ENCODE data around the gene EMD. TPM values are rescaled to one million over a fixed set of nuclear protein-coding genes. Genes with fewer than 3 reads are reported as not detected.
A peak's percentile ranks its signal among the peaks of the same experiment; 100 is the strongest.

EMD gene
- total RNA-seq, 1 donor from 2014 or later = 91.7 TPM

DNA sequence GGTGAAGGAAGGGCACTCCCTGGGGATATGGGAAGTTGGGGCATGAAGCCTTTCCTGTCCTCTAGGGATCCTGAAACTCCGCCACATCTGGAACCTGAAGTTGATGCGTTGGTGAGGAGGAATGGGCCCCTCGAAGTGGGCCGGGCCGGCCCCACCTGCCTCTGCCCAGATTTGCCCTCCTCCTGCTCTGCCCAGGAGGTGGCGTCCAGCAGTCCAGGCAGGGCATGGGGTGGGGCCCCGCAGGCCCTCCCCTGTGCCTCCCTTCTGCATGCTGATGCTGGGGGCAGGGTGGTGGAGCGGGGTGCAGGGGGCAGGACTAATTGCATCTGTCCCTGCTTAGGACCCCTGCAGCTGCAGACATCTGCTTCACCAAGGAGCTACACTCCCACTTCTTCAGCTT lies 34.0 kb downstream of the EMD start:
- H3K9me3 Mint-ChIP-seq = no peaks in the 10 kb centered on the region
- H3K36me3 Mint-ChIP-seq (ENCODE audit: low read depth) = peaks cover 12% of the 10 kb centered on the region
- intact Hi-C loops (cut with micrococcal nuclease) = no loop called here
- H3K27ac Mint-ChIP-seq = no peak overlapping the region
- H3K4me1 Mint-ChIP-seq = peaks cover 11% of the 10 kb centered on the region
- no peaks in the 10 kb centered on the region for H3K27me3 Mint-ChIP-seq
- H3K4me3 Mint-ChIP-seq = peak overlapping the region; percentile 84
- DNase-seq = no peak

DNA sequence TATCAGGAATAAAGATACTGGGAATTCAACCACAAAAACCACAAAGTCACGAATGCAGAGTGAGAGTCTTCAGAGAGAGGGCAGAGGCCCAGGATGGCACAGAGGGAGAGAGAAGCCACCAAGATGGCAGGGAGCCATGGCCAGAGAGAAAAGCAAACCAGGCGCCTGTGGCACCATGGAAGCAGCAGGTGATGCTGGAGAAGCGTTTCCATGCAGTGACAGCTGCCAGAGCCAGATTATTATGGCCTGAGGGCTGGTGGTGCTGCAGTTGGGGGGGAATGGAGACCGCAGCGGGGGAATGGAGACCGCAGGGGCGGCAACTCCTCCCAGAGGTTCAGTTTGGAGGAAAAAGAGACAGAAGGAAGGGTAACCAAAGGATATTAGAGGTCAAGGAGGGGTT lies 38.1 kb downstream of the EMD start:
- no peak overlapping the region for H3K27ac Mint-ChIP-seq
- no peaks in the 10 kb centered on the region for H3K9me3 Mint-ChIP-seq
- H3K4me1 Mint-ChIP-seq = peaks cover 5% of the 10 kb centered on the region
- peaks cover 15% of the 10 kb centered on the region for H3K36me3 Mint-ChIP-seq (ENCODE audit: low read depth)
- no peaks in the 10 kb centered on the region for H3K27me3 Mint-ChIP-seq
- no peak overlapping the region for H3K4me3 Mint-ChIP-seq
- no peak for DNase-seq
- intact Hi-C loops (cut with micrococcal nuclease) = no loop called here

DNA sequence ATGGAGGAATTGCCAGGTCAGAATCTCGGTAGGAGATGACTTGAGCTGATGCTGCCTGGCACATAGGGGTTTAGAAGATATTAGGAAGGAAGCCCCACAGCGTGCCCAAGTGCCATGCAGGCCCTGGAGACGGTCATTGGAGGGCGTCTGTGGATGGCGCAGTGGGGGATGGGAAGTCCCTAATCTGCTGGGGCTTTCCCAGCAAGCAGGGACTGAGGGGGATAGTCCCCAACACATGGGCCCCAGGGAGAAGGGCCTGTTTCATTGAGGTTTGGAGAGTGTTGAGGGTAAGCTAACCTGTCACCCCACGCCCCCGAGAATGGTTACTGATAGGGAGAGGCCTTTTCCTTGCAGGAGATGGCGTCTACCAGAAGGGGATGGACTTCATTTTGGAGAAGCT lies 40.1 kb downstream of the EMD start:
- Mint-ChIP-seq H3K36me3 (ENCODE audit: low read depth) (peaks cover 13% of the 10 kb centered on the region), H3K9me3 (no peaks in the 10 kb centered on the region)

DNA sequence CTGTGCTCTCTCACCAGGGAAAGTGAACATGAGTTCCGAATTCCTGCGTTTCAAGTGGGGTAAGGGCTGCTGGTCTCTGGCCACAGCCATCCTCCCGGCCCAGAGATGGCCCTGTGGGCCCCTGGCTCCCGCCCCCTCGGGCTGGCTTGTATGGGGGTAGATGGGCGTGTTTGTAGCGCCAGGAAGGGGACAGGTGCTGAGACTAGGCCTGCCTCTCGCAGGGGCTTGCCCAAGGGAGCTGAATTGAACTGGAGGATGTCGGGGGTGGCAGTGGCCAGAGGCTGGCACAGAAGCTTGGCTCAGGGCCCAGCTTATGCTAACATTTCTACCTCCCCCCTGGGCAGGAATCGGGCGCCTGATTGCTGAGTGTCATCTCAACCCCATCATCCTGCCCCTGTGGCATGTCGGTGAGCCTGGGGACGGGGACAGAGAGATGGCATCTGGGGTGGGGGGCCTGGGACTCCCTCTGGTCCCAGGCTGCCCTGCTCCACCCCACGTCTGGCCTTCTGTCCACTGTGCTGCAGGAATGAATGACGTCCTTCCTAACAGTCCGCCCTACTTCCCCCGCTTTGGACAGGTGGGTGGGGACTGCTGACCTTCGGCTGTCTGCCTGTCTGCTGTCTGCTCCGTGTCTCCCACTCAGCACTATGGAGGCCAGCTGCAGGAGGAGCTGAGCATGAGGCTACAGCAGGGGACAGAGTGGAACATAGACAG lies 40.8 kb downstream of the EMD start:
- Mint-ChIP-seq H3K4me1 (peaks cover 4% of the 10 kb centered on the region), H3K4me3 (no peak overlapping the region), H3K27ac (no peak overlapping the region), H3K36me3 (ENCODE audit: low read depth) (peaks cover 13% of the 10 kb centered on the region), H3K9me3 (no peaks in the 10 kb centered on the region), H3K27me3 (no peaks in the 10 kb centered on the region)
- intact Hi-C loops (cut with micrococcal nuclease) = no loop called here
- DNase-seq = no peak

More for the DNA sequence above, 40.1 kb downstream of the EMD start:
- intact Hi-C loops (cut with micrococcal nuclease) = no loop called here
- no peak overlapping the region for H3K27ac Mint-ChIP-seq
- peaks cover 2% of the 10 kb centered on the region for H3K4me1 Mint-ChIP-seq
- no peak for DNase-seq
- no peaks in the 10 kb centered on the region for H3K27me3 Mint-ChIP-seq
- H3K4me3 Mint-ChIP-seq = no peak overlapping the region

DNA sequence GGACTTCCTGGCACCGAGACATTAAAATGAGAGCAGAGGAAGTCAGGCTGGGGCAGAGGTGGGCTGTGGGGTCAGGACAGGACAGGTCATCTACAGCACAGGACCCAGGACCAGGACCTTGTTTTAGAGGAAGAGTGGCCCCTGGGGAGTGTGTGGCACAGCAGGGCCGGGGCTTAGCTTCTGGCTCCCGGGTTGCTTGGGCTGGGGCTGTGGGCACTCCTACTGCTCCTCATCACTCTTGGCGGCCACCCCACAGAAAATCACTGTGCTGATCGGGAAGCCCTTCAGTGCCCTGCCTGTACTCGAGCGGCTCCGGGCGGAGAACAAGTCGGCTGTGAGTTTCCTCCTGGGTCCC lies 41.3 kb downstream of the EMD start:
- Mint-ChIP-seq H3K27me3 (no peaks in the 10 kb centered on the region), H3K4me3 (no peak overlapping the region), H3K27ac (no peak overlapping the region), H3K4me1 (peaks cover 4% of the 10 kb centered on the region), H3K36me3 (ENCODE audit: low read depth) (peaks cover 9% of the 10 kb centered on the region), H3K9me3 (no peaks in the 10 kb centered on the region)
- DNase-seq = no peak
- intact Hi-C loops (cut with micrococcal nuclease) = no loop called here

DNA sequence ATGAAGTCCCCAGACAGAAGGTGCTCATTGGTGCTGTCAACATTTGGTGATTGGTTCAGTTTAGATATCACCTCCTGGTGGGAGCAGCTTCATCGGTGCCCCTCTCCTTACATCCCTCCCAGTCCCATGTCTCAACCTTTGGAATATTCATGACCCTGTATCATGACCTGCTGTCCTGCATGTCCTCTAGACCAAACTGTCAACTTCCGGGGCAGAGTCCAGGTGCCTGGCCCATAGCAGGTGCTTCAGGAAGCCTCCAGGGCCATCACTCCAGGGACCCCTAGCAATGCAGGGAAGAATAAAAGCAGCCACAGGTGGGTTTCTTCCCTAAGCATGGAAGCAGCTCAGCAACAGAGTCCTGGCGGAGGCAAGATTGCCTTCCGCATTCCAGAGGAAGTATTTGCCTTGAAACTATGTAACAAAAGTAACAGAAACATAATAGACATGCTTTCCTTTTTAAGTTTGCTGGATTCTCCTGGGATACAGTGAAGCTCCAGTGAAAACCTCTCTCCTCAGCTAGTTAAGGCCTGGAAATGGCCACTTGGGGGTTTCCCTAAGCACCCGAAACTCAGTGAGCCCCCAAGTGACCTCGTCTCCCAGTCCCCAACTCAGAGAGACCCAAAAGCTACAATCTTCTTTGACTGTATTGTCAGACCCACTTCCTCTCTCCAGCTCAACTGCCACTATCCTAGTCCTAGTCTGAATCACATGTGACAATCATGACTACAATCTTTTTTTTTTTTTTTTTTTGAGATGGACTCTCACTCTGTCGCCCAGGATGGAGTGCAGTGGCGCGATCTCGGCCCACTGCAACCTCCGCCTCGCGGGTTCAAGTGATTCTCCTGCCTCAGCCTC lies 48.0 kb downstream of the EMD start:
- intact Hi-C loops (cut with micrococcal nuclease) = no loop called here
- H3K4me1 Mint-ChIP-seq = peaks cover 25% of the 10 kb centered on the region
- DNase-seq = no peak
- H3K4me3 Mint-ChIP-seq = peak overlapping the region; percentile 84
- no peaks in the 10 kb centered on the region for H3K27me3 Mint-ChIP-seq
- peaks cover 6% of the 10 kb centered on the region for H3K36me3 Mint-ChIP-seq (ENCODE audit: low read depth)
- no peaks in the 10 kb centered on the region for H3K9me3 Mint-ChIP-seq
- H3K27ac Mint-ChIP-seq = no peak overlapping the region

DNA sequence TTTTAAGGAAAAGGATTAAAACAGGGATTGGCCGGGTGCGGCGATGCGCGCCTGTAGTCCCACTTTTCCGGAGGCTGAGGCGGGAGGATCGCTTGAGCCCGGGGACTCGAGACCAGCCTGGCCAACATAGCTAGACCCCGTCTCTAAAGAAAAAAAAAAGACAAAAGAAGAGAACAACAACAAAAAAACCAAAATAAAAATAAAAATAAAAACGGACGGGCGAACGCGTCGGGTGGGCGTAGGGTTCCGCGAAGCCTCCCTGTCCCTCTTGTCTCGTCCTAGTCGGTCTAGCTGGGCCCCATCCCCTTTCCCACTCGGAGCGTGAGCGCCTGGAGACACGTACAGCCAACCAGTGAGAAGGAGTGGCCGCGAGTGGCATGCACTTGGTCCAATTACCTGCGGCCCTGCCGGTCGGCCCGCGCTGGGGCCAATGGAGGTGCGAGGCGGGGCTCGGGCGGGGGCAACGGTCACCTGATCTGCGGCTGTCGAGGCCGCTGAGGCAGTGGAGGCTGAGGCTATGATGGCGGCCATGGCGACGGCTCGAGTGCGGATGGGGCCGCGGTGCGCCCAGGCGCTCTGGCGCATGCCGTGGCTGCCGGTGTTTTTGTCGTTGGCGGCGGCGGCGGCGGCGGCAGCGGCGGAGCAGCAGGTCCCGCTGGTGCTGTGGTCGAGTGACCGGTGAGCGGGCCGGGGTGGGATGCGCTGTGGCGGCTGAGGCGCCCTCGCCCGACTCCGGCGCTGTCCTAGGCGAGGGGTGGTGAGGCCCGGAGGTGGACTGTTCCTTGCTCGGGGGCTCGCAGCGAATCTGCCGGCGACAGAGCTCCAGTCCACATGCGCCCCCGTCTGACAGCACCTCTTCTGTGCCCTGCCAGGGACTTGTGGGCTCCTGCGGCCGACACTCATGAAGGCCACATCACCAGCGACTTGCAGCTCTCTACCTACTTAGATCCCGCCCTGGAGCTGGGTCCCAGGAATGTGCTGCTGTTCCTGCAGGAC lies 49.4 kb downstream of the EMD start, which contains the start of gene ATP6AP1:
Gene ATP6AP1 (plus strand): TSS at position 502 of the 996 bp plus-strand sequence. CDS start 16 bp downstream, at position 518.
- H3K27ac Mint-ChIP-seq = peak within 1 kb of the TSS; percentile 75
- no peaks in the 10 kb centered on the region for H3K9me3 Mint-ChIP-seq
- peak; percentile 96 for DNase-seq
- H3K27me3 Mint-ChIP-seq = no peaks in the 10 kb centered on the region
- H3K36me3 Mint-ChIP-seq (ENCODE audit: low read depth) = peaks cover 13% of the 10 kb centered on the region
- intact Hi-C loops (cut with micrococcal nuclease) = loop anchor here (1.0 kb wide), 1 partner anchor 16 kb away; no protein-coding TSS in a partner anchor
- H3K4me1 Mint-ChIP-seq = peaks cover 25% of the 10 kb centered on the region
- peak within 1 kb of the TSS; percentile 84 for H3K4me3 Mint-ChIP-seq

DNA sequence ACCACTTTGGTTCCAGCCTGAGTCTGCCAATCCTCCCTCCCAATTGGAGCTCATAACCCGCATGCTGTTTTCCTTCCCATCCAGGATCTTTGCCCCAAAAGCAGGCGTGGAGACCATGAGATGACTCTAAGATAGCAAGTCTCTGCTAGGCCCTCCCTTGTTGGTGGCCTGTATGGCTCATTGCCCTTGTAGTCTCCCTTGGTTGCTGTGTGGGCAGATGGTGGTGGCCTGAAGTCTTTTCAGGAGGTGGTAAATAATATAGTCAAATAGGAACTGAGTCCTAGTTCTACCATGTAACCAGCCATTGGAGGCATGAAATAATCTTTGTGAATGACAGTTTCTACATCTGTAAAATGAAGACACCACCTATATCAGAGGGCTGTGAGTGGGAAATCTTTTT lies 50.6 kb downstream of the EMD start:
- DNase-seq = no peak
- Mint-ChIP-seq H3K27me3 (no peaks in the 10 kb centered on the region), H3K9me3 (no peaks in the 10 kb centered on the region), H3K4me3 (peak overlapping the region; percentile 84), H3K27ac (peak overlapping the region; percentile 73), H3K4me1 (peaks cover 21% of the 10 kb centered on the region), H3K36me3 (ENCODE audit: low read depth) (peaks cover 15% of the 10 kb centered on the region)
- intact Hi-C loops (cut with micrococcal nuclease) = no loop called here

DNA sequence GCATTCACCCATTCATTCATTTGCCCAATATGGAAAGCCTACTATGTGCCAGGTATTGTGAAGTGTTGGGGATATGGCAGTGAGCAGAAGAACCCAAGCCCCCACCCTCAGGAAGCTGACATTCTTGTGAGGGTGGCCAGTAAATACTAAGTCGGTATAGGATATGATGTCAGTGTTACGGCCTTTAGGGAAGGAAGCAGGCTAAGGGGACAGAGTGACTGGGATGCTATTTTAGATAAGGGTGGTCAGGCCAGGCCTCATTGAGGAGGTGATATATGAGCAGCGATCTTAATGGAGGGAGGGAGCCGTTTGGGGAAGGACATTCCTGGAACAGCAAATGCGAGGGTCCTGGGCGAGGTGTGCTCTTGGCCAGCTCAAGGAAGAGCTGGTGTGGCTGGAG lies 51.4 kb downstream of the EMD start:
- Mint-ChIP-seq H3K27ac (peak overlapping the region; percentile 81), H3K36me3 (ENCODE audit: low read depth) (peaks cover 15% of the 10 kb centered on the region), H3K4me1 (peaks cover 21% of the 10 kb centered on the region), H3K27me3 (no peaks in the 10 kb centered on the region), H3K9me3 (no peaks in the 10 kb centered on the region), H3K4me3 (no peak overlapping the region)
- intact Hi-C loops (cut with micrococcal nuclease) = no loop called here
- DNase-seq = no peak

DNA sequence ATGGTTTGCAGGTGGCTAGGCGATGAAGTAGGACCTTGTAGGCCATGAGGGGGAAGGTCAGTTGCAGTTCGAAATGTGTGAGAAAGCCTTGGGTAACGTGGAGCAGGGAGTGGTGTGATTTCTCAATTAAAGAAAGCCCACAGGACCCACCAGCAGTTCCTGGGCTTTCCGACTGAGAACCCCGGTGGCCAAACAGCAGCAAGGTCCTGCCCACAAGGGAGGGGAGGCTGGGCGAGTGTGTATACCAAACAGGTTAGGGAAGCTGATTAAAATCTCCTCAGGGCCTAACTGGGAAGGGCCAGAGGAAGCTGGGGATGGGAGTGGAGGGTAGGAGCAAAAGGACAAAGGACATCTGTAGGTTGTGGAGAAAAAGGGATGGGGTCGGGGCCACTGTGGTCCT lies 51.8 kb downstream of the EMD start:
- intact Hi-C loops (cut with micrococcal nuclease) = no loop called here
- DNase-seq = no peak
- H3K4me3 Mint-ChIP-seq = no peak overlapping the region
- no peaks in the 10 kb centered on the region for H3K27me3 Mint-ChIP-seq
- H3K27ac Mint-ChIP-seq = peak overlapping the region; percentile 81
- peaks cover 19% of the 10 kb centered on the region for H3K36me3 Mint-ChIP-seq (ENCODE audit: low read depth)
- H3K9me3 Mint-ChIP-seq = no peaks in the 10 kb centered on the region
- H3K4me1 Mint-ChIP-seq = peaks cover 21% of the 10 kb centered on the region

Other genes with a start within 250 kb of the EMD start
- not detected in 2 replicates for gene OPN1LW, start 235.1 kb upstream of the EMD start, total RNA-seq
- not detected in 2 replicates for gene OPN1MW, start 196.7 kb upstream of the EMD start, total RNA-seq
- gene OPN1MW2, start 159.5 kb upstream of the EMD start, total RNA-seq = not detected in 2 replicates
- gene OPN1MW3, start 121.7 kb upstream of the EMD start, total RNA-seq = not detected in 2 replicates
- not detected in 2 replicates for gene TEX28, start 84.2 kb upstream of the EMD start, total RNA-seq
- gene TKTL1, start 83.5 kb upstream of the EMD start, total RNA-seq = not detected in 2 replicates
- gene FLNA, start 4.7 kb upstream of the EMD start, total RNA-seq = 824 and 840 TPM in 2 replicates
- 2,338 and 2,364 TPM in 2 replicates for gene RPL10, start 19.1 kb downstream of the EMD start, total RNA-seq
- gene DNASE1L1, start 30.0 kb downstream of the EMD start, total RNA-seq = 13.5 and 13.8 TPM in 2 replicates
- 65.5 and 66.0 TPM in 2 replicates for gene TAFAZZIN, start 32.2 kb downstream of the EMD start, total RNA-seq
- gene ATP6AP1, start 49.4 kb downstream of the EMD start, total RNA-seq = 43.5 and 43.6 TPM in 2 replicates
- 118 and 120 TPM in 2 replicates for gene GDI1, start 57.9 kb downstream of the EMD start, total RNA-seq
- 85.4 and 85.9 TPM in 2 replicates for gene FAM50A, start 64.8 kb downstream of the EMD start, total RNA-seq
- gene PLXNA3, start 79.0 kb downstream of the EMD start, total RNA-seq = 48.3 and 55.9 TPM in 2 replicates
- 53.0 and 53.1 TPM in 2 replicates for gene LAGE3, start 100.0 kb downstream of the EMD start, total RNA-seq
- gene UBL4A, start 107.3 kb downstream of the EMD start, total RNA-seq = 54.8 and 57.3 TPM in 2 replicates
- gene SLC10A3, start 111.3 kb downstream of the EMD start, total RNA-seq = 18.2 and 20.8 TPM in 2 replicates
- gene FAM3A, start 136.9 kb downstream of the EMD start, total RNA-seq = 36.5 and 38.0 TPM in 2 replicates
- 72.5 and 75.0 TPM in 2 replicates for gene G6PD, start 167.6 kb downstream of the EMD start, total RNA-seq
- gene IKBKG, start 168.3 kb downstream of the EMD start, total RNA-seq = 37.7 and 38.8 TPM in 2 replicates
- not detected in 2 replicates for gene CTAG1A, start 205.8 kb downstream of the EMD start, total RNA-seq
- not detected in 2 replicates for gene CTAG1B, start 240.0 kb downstream of the EMD start, total RNA-seq

Measured in activated CD4-positive, alpha-beta T cell treated with anti-CD3 and anti-CD28 coated beads, Interleukin-2, amount 10 ng/mL, durations not matched to agents 24 days and 14 days (primary cell).